Measurements from ENCODE around the gene ENPP5. TPM values are rescaled to one million over a fixed set of nuclear protein-coding genes. Genes with fewer than 3 reads are reported as not detected.

ENPP5 gene
- total RNA-seq, 4 donors from 2014 or later = 0.94 to 1.5 (median 1.4) TPM

GRCh38 chr6:46118157-46118556, 52.6 kb downstream of the ENPP5 start:
- no peak overlapping the region for H3K4me3 ChIP-seq
- H3K36me3 ChIP-seq = no peaks in the 10 kb centered on the region
- H3K27ac ChIP-seq = no peak overlapping the region
- intact Hi-C loops (cut with DNase I) = no loop called here
- DNase-seq = no peak
- H3K9me3 ChIP-seq = no peaks in the 10 kb centered on the region
- no peaks in the 10 kb centered on the region for H3K4me1 ChIP-seq
- H3K27me3 ChIP-seq = no peaks in the 10 kb centered on the region
- TF ChIP-seq POLR2A (IDR thresholded peaks at IDR 0.05) (no peak), CTCF (IDR thresholded peaks at IDR 0.05) (no peak)
- WGBS, 2 donors = 86 to 89% methylated on average over 1 of the region's 1 CpG

- intact Hi-C loops (cut with DNase I) = no loop called here
- TF ChIP-seq CTCF (IDR thresholded peaks at IDR 0.05) (no peak), POLR2A (IDR thresholded peaks at IDR 0.05) (no peak)
Measured at GRCh38 chr6:46116289-46116688, 54.5 kb downstream of the ENPP5 start.

GRCh38 chr6:46115634-46116033, 55.1 kb downstream of the ENPP5 start:
- Histone ChIP-seq H3K9me3 (no peaks in the 10 kb centered on the region), H3K27me3 (no peaks in the 10 kb centered on the region), H3K4me1 (no peaks in the 10 kb centered on the region), H3K36me3 (no peaks in the 10 kb centered on the region), H3K27ac (no peak overlapping the region), H3K4me3 (no peak overlapping the region)
- WGBS, 2 donors = 74 to 86% methylated on average over 1 of the region's 1 CpG
- no peak for DNase-seq
- intact Hi-C loops (cut with DNase I) = no loop called here
- TF ChIP-seq POLR2A (IDR thresholded peaks at IDR 0.05) (no peak), CTCF (IDR thresholded peaks at IDR 0.05) (no peak)

More at GRCh38 chr6:46116289-46116688, 54.5 kb downstream of the ENPP5 start:
- WGBS, 2 donors = 44 to 60% methylated on average over 2 of the region's 2 CpGs
- Histone ChIP-seq H3K27ac (no peak overlapping the region), H3K36me3 (no peaks in the 10 kb centered on the region), H3K9me3 (no peaks in the 10 kb centered on the region), H3K4me1 (no peaks in the 10 kb centered on the region), H3K27me3 (no peaks in the 10 kb centered on the region), H3K4me3 (no peak overlapping the region)
- DNase-seq = no peak

- intact Hi-C loops (cut with DNase I) = no loop called here
- Histone ChIP-seq H3K27ac (no peak overlapping the region), H3K4me1 (no peaks in the 10 kb centered on the region), H3K9me3 (peaks cover 0 to under 1% (median 0%) of the 10 kb centered on the region in 3 donors), H3K27me3 (no peaks in the 10 kb centered on the region), H3K36me3 (no peaks in the 10 kb centered on the region), H3K4me3 (no peak overlapping the region)
- no peak for DNase-seq
- 50 to 63% methylated on average over 1 of the region's 1 CpG for WGBS, 2 donors
- TF ChIP-seq POLR2A (IDR thresholded peaks at IDR 0.05) (no peak), CTCF (IDR thresholded peaks at IDR 0.05) (no peak)
Measured at GRCh38 chr6:46113370-46113769, 57.4 kb downstream of the ENPP5 start.

Other genes with a start within 250 kb of the ENPP5 start
- 1 to 10 TPM in 3 of 4 donors, under 1 TPM in 1; 0.56 to 1.3 (median 1.2) TPM for gene CLIC5, start 155.1 kb downstream of the ENPP5 start, total RNA-seq
- 1 to 10 TPM in 2 of 4 donors, under 1 TPM in 2; 0.30 to 4.8 (median 2.0) TPM for gene ENPP4, start 41.0 kb downstream of the ENPP5 start, total RNA-seq

Data from esophagus squamous epithelium (tissue), 5 donors.